GM21723 (cell line): ENCODE results near the gene IL1RAPL1.

Experiments
- ATAC-seq: cut with Tn5 transposase; IDR thresholded peaks from one replicate; pipeline ENCODE4 v1.9.1; 2021; ENCODE audit warnings: mild to moderate bottlenecking, moderate library complexity; ENCODE audit not compliant: unreplicated experiment

Gene IL1RAPL1

GRCh38 chrX:29699239-29699638, 1112.0 kb downstream of the IL1RAPL1 start:
- ATAC-seq = no peak

DNA sequence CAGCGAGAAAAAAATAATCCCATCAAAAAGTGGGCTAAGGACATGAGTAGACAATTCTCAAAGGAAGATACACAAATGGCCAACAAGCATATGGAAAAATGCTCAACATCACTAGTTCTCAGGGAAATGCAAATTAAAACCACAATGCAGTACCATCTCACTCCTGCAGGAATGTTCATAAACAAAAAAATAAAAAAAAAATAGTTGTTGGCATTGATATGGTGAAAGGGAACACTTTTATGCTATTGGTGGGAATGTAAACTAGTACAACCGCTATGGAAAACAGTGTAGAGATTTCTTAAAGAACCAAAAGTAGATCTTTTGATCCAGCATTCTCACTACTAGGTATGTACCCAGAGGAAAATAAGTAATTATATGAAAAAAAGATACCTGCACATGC, 1119.8 kb downstream of the IL1RAPL1 start:
- no peak for ATAC-seq

DNA sequence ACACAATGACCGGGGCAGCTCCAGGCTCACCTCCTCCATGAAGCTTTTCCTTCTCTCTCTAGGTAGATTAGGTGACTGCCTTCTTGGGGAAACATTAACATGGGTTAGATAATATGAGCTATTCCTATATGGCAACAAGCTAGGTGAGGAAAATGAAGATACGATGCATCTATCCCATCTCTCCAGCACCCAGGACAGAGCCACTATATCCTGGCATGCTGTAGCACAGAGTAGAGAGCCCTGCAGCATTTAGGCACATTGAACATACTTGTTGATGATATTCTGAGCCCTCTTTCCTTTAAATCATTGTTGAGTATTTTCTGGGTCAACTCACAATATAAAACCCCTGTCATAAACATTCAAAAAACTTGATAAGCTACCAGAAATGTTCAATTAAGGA, 1133.9 kb downstream of the IL1RAPL1 start:
- no peak for ATAC-seq

GRCh38 chrX:29724316-29724715, 1137.1 kb downstream of the IL1RAPL1 start:
- no peak for ATAC-seq

GRCh38 chrX:29726811-29727210, 1139.6 kb downstream of the IL1RAPL1 start:
- no peak for ATAC-seq

DNA sequence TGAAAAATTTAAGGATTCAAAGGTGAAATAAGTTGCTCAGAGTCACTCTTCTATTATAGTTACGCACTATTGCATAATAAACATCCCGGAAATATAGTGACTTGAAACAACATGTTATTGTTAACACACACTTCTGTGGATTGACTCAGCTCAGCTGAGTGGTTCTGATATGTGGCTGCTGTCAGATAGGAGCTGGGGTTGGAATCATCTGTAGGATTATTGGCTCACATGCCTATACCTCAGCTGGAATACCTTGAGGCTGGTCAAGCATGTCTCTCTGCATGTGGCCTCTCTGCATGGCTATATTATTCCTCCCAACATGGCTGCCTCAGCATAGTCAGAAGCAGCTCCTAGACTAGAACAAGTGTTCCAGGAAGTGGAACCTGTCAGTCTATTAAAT, 1141.4 kb downstream of the IL1RAPL1 start:
- no peak for ATAC-seq

DNA sequence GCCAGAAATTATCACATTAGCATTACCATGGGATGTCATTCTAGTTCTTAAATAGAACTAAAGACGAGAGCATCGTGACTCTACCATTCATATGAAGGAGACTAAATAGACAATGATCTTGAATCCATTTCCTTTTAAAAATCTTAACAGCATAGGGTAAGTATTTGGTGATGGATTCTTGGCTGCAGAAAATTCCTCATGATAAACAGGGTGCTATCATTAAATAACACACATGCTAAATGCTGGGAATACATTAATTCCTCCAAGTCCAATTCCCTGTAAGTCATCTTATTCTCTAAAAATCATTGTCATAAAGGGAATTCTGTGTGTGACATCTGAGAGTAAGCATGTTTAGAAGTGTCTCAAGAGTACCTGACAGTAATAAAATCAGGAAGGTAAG, 1157.7 kb downstream of the IL1RAPL1 start:
- ATAC-seq = no peak

DNA sequence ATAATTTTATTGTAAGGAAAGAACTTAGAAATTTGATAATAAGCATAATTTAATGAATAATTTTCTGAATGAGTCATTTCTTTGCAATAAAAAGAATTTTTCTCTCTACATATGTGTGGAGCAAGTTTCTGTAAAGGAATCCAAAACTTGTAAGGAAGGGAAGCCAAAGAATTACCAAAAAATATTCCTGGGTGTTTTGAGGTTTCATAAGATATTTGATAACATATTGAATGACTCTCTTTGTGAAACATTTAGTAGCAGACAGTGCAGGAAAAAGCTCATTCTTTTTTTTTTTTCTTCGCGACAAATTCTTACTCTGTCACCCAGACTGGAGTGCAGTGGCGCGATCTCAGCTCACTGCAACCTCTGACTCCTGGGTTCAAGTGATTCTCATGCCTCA, 1159.1 kb downstream of the IL1RAPL1 start:
- no peak for ATAC-seq

DNA sequence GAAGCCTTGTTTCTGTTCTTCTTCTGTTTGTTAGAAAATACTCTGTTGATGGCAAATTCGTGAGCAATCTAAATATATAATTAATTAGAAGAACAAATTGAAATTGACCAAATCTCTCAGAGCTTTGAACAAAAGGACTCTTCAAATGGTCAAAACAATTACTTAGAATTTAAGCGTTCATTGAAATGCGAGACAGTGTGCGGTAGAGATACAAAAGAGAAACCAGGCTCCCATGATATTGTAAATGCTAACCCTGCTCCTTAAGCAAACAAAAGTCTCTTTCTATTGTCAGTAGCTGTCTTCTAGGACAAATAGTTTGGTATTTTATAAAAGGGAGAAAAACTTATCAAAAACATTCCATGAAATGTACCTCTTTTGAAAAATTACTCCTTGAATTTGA, 1174.8 kb downstream of the IL1RAPL1 start:
- no peak for ATAC-seq

GRCh38 chrX:29775890-29776289, 1188.6 kb downstream of the IL1RAPL1 start:
- no peak for ATAC-seq

DNA sequence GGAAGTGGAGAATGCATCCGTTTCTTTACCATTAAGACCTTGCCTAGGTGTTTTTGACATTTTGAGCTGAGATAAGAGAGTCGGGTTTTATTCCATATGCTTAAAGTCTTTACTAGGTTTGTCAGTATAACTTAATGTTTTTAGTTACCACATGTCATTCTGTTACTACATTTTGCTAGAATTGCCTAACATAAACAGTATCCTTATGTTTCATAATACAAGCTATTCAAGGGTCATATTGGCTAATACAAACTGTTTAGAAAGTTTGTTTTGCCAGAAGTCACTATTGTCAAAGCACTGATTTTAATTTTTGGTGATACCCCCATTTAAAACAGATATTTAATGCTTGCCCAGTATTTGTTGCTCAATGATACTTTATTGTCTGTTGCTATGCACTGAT, 1200.4 kb downstream of the IL1RAPL1 start:
- no peak for ATAC-seq

DNA sequence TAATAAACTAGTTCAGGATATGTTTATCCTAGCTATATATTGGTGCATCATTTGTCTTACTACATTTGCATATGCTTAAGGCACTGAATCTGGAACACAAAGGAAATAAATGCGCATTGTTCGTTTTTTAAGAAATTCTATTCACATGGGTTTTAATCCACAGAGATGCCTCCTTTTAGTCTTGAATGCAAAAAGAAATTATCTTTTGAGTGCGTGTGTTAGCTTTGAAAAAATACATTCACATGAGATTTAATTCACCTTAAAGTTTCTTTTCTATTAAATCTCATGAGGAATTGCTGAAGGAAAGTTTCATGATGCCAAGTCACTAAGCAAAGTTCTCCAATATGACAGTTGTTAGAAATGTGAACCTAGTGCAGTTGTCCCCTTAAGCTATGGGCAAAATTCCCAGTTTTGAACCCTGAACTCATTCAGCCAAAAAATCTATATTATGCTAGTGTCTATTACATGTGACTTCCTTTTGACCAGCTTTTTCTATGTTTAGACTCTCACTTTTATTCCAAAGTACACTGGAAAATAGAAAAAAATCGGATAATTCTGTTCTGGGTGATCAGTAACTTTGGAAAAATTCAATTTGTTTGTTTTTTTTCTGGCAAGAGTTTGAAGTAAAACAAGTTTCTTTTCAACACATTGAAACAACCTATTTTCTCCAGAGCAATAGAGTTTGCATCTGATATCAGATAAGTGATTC, 1201.9 kb downstream of the IL1RAPL1 start:
- ATAC-seq = no peak

DNA sequence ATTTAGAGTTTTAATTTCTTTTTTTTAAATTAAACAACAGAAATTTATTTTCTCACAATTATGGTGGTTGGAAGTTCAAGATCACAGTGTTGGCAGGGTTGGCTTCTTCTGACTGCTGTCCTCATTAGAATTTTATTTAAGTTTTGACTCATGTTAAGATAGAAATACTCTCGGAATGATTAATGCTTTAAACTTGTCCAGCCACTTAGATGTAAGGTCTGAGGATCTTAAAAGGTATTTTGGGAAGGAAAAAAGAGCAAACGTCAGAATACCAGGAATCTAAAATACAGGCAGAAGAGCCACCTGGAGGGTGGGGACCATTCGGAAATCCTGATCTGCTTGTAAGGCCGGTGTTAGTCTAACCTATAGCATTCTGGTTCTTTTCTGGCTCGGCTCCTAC, 1205.1 kb downstream of the IL1RAPL1 start:
- ATAC-seq = no peak

DNA sequence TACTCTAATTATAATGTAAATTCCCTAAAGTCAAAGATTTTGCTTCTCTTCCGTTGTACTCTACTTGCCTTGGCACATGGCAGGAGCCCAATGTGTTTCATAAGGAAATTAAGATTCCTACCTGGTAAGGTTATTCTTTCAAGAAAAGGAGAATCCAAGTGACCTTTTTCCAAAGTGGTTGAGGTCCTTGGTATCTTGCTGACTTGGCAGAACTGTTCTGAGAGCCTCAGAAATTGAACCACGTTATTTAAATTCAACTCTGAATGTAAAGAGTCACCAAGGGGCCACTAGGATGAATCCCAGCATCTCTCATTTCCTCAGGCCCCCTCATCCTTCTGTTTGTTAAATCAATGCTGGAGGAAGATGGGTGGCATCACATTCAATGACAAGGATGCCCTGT, 1209.9 kb downstream of the IL1RAPL1 start:
- no peak for ATAC-seq

DNA sequence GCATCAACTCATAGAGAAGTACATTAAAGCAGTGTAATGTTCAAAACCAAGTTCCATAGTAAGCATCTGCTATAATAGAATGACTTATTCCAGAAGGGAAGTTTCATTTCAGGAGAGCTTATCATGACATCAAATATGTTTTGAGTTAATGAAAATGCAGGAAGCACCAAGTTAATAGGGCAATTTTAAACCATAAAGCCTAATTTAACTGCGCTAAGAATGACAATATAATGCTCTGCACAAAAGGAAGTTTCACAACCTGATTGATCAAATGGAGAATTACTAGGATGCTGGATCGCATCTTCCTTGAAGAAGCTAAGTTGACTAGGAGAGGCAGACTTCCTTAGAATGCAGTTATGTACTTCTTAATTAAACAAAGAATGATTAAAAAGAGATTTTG, 1211.2 kb downstream of the IL1RAPL1 start:
- no peak for ATAC-seq

GRCh38 chrX:29813174-29813573, 1225.9 kb downstream of the IL1RAPL1 start:
- ATAC-seq = no peak

DNA sequence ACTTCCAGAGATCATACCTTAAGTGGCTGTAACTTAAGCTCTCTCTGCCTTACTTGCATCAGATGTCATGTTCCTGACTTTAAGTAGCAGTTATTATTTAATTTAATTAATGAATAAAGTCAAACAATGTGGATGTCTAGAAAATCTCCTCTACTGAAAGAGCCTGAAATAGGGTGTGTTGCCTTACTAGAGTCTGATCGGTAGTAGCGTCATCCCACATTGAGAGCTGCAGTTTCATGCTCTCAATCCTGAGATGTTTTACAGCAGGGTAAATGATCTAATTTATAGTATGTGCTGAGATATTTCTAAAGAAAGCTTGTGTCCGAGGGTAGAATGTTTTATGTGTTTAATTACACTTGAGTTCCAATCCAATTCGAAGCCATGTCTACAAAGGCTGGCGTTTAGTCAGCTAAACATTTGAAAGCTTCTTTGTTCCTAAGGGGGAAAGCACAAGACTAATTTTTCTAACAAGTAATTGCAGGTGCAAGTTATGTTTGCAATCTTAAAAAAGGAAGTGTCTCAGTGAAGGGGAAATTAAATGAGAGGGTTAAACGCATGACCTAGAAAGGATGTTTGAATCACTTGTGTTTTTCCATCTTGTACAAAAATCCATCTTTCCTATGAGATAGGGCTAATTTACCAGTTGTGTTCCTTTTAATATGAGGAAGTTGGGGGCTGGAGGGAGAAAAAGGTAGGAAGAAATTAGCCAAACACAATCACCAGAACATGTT, 1237.1 kb downstream of the IL1RAPL1 start:
- ATAC-seq = peak; percentile 58

DNA sequence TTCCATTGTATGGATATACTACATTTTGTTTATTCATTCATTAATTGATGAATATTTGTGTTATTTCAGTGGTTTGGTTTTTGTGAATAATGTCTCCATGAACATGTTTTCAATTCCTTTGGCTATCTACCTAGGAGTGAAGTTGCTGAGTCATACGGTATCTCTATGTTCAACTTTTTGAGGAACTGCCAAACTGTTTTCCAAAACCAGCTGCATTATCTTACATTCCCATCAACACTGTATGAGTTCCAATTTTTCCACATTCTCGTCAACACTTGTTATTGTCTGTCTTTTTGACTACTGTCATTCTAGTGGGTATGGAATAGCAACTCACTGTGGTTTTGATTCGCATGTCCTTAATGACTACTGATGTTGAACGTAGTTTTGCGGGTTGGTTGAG, 1239.5 kb downstream of the IL1RAPL1 start:
- ATAC-seq = no peak

GRCh38 chrX:29834311-29834710, 1247.1 kb downstream of the IL1RAPL1 start:
- ATAC-seq = no peak

DNA sequence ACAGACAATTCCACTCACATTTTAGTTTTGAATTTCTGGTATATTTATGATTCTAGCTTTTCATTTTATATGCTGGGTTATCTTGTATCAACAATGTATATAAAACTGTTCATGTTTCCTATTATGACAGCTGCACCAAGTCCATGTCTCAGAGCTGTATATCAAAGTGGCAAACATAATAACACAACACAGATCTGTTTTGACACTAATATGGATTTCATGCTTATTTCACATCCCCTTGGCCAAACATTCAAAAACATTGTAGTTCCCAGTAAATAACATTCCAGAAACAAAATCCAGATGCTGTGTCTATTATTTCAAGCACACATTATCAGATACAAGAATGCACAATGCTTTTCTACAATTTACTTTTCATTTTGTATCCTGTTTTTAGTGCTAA, 1247.5 kb downstream of the IL1RAPL1 start:
- ATAC-seq = no peak

GRCh38 chrX:29841750-29842149, 1254.5 kb downstream of the IL1RAPL1 start:
- ATAC-seq = no peak

DNA sequence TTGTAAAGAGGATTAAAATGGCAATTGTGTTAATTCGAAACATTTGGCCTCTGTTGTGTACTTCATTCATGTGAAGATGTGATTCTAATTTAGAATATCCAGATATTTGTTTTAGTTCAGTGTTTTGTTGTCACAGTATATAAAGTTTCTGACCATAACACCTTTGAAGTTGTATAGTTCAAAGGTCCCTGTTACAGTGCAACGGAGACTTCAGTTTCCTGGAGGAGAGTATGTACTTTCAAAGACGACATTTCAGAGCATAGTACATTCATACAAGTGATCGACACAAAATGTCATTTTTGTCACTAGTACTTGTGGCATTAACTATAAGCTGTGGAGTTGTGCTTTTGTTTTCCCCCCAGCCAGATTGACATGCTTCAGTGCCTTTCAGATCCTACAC, 1255.3 kb downstream of the IL1RAPL1 start:
- no peak for ATAC-seq
